ENCODE measurements around the gene CDKL5.
A peak's percentile ranks its signal among the peaks of the same experiment; 100 is the strongest.

The CDKL5 gene

DNA sequence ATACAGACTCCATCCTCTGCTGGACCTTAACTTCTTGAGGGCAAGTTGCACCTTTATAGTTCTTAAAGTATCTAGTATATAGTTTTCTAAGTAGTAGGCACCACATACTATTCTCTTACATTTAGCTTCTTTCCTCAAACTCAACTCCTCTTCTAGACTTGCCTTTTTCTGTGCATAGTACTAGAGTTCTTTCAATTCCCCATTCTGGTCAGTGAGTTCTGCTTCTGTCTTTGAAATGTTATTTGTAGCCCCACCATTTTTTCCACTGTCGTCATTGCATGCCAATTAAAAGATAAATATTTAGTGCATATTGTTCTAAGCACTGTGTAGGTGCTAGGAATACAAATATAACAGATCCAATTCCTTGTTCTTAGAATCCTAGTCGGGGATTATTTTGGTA, 31.6 kb downstream of the CDKL5 start:
- no peak for DNase-seq (ENCODE audit: low read depth)

DNA sequence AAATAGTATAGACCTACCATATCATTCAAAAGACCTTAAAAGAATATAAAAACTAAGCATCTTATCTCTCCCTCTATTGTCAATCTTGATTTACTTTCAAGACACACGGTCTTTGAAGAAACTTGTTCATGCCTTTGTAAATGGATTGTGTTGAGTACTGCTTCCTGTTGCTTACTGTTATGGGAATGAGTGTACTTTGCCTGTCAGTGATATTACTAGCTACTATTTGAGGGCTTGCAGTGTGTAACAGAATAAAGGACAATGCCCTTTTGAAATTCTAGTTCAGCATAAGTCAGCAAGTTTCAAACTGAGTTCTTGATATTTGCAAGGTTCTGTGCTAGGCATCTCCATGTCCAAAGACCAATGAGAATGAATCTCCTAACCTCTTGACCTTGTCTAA, 36.0 kb downstream of the CDKL5 start:
- DNase-seq (ENCODE audit: low read depth): no peak

DNA sequence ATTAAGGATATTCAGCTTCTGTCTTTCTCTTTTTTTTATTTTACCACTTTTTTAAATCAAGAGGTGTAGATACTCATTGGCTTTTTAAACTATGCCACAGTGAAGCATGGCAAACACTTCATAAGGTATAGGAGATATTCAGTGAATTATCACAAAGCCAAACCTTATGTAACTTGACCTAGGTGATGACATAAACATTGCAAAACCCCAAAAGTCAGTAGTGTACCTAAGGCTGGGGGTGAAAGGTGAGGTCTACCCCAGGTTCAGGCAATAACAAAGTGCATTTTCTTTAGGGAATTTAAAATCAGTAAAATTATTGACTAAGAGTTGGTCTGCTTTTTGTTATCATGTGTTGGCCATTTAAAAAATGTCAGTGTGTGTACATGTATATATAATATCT, 39.1 kb downstream of the CDKL5 start:
- DNase-seq (ENCODE audit: low read depth): no peak

DNA sequence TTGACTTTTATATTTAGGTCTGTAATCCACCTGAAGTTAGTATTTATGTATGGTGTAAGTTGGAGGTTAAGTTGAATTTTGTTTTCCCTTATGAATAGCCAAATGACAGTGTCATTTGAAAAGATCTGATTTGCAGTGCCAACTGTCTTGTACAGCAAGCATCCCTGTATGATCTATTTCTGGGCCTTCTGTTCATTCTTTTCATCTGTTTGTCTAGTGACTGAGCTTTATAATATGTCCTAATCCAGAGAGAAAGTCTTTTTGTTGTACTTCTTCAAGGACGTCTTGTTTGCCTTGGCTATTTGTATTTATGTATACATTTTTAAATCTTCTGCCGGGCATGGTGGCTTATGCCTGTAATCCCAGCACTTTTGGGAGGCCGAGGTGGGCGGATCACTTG, 39.6 kb downstream of the CDKL5 start:
- no peak for DNase-seq (ENCODE audit: low read depth)

DNA sequence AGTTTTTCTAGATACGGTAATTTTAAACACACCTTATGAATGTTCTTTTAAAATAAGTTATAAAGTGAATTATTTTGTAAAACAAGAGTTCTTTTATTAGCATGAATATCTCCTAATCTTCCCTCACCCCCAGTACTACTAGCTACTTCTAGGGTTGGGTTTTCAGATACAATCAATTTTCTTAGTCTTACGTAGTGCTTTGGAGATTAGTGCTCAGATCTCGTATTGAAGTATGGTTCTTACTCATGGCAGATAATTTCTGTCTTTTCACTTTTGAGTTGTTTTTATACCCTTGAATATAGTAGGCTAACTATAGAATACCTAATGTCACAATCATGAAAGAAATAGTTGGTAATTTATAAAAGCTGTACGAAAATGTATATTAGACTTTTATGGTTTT, 43.2 kb downstream of the CDKL5 start:
- DNase-seq (ENCODE audit: low read depth): no peak

DNA sequence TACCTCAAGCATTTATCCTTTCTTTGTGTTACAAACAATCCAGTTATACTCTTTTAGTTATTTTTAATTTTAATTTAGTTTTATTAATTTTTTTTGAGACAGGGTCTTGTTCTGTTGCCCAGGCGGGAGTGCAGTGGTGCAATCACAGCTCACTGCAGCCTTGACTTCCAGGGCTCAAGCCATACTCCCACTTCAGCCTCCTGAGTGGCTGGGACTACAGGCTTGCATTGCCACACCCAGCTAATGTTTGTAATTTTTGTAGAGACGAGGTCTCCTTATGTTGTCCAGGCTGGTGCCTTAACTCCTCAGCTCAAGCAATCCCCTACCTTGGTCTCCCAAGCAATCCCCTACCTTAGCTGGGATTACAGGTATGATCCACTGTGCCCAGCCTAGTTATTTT, 45.9 kb downstream of the CDKL5 start:
- no peak for DNase-seq (ENCODE audit: low read depth)

DNA sequence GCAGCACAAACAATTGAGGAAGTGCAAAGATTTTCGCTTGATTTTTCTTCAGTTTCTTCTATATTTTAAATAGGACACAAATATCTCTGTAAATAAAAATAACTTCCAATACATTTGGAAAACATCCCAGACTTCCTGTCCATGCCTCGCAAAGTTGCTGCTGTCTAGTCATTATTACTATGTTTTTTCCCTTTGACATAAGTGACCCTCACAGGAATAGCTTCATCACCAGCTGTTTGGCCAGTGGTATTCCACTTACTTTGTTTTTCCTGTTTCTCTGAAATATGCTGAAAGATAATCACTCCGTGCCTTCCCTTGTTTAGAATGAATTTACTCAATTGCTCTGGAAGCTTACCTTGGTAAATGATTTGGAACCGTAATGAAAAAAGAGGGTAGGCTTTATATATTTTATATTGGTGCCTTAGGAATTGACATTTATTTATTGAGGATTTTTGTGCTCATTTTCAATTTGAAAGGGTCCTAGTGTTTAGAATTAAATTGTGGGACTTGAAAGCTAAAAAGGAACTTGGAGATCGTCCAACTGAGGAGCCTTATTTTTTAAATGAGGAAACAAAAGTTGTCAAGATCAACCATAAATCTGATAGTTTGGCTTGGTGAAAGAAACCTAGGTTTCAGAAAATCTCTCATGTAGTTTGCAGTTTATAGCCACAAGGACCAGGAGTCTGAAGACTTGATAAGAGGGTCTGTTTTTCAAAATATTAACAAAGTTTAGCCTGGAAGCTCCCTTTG, 65.6 kb downstream of the CDKL5 start:
- no peak for DNase-seq (ENCODE audit: low read depth)

DNA sequence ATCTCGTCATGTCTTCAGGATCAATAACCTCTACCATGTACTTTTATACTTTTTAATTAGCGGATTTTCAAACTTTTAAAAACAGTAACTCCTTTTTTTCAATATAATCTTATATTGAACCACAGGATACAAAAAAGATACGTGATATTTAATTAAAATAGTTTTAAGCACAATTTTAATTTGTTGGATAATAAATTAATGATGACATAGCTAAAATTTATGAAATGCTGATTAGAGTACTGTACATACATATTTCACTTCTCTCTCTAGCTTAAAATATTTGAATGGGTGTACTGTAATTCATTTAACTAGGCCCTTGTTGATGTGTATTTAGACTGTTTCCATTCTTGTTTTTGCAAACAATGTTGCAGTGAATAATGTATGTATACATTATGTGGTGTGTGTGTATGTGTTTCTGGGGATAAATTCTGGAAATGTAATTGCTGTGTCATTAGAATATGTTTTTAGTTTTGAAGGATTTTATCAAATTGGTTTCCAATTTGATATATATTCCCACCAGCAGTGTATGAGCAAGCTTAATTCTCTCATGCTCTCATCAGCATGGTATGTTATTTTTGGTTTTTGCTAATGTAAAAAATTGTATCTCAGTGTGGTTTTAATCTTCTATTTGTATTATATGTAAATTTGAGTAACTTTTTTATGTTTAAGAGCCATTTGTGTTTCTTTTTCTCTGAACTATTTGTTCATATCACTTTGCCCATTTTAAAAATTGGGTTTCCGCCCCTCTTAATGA, 66.4 kb downstream of the CDKL5 start:
- DNase-seq (ENCODE audit: low read depth): no peak

DNA sequence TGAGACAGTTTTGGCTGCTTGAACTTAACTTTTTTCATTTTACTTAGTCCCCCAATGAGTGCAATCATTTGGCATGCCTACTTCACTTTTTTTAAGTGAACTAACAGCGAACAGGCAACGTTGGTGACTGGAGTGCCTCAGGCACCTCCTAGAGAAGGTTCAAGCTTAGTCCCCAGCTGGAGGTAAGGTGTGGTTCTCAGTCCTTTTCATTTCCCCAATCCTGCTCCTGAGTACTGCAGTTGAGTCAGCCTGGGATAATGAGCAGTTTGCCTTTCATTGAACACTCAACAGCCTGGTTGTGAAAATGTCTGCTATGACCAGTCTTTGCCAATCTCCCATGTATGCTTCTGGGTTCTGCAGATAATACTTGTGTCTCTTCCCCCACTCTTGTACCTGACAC, 109.5 kb downstream of the CDKL5 start:
- DNase-seq (ENCODE audit: low read depth): no peak

DNA sequence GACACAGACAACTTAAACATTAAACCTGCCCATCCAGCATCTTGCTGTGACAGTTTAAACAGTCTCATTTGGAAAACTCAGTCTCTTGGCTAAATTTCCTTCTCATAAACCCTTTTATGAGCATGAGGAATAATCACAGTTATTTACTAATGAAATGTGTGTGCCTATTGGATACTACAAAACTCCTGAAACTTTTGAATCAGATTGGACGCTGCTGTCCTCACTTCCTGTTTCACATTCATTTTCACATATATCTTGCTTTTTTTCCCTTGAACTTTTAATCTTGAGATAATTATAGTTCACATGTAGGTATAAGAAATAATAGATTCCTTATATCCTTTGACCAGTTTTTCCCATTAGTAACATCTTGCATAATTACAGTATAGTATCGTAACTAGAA, 111.7 kb downstream of the CDKL5 start:
- no peak for DNase-seq (ENCODE audit: low read depth)

DNA sequence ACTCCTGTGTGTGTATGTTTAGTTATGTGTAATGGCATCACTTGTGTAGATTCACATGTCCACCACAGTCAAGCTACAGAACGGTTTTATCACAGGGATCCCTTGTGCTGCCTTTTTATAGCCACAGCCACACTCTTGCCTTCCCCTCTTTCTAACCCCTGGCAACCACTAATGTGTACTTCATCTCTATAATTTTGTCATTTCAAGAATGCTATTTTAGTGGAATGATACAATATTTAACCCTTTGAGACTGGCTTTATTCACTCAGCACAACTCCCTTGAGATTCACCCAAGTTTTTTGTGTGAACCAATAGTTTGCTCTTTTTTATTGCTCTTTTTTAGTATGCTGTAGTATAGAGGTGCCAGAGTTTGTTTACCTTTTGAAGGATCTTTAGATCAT, 112.1 kb downstream of the CDKL5 start:
- DNase-seq (ENCODE audit: low read depth): no peak

DNA sequence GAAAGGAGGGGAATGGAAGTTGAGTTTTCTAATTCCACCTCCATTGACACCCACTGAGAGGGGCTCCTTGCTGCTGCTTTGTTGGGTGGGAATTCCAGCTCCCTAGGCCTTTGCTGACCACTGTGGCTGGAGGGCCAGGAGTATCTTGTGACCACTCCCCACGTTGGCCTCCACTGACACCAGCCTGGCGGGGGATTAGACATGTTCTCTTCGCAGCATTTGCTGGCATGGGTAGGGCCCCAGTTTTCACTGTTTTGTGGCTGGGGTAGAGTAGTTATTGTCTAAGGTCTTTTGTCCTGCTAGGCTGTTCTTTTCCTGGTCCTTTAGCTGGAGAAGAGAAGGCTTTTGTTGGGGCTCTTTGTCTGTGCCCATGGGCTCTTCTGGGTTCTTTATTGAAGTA, 116.7 kb downstream of the CDKL5 start:
- DNase-seq (ENCODE audit: low read depth): no peak

DNA sequence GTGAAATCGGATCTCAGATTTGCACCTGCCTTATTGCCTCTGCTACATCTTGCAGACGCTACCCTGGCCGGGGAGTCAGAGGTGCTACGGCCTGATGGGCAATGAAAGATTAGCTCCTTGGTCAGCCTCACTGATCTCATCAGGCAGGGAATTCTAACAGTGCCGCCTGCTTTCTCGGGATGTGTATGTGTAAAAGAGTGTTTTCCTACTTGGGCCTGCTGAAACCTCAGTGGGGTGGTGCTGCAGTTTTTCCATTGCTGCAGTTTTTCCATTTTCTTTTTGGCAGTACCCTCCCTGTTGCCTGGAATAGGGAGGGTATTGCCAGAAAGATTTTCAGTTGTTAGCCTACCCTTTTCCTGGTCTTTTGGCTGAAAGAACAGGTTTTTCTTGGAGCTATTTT, 117.5 kb downstream of the CDKL5 start:
- DNase-seq (ENCODE audit: low read depth): no peak

DNA sequence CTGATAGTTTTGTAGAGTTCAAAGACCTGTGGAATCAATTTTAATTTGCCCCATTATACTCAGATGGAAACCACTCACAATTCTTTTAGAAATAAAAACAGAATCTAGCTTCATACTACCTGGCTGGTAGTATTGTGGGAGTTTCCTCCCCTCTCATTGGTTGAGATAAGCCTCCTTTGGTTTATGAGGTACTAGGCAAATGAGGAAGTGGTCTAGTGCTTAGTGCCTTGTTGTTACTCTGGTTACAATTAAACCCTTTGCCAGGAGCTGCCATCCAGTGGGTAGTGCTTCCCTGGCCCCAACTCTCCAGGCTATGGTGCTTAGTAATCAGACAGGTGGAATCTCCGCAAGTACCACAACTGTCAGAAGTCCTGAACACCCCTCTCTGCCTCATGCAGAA, 118.3 kb downstream of the CDKL5 start:
- no peak for DNase-seq (ENCODE audit: low read depth)

DNA sequence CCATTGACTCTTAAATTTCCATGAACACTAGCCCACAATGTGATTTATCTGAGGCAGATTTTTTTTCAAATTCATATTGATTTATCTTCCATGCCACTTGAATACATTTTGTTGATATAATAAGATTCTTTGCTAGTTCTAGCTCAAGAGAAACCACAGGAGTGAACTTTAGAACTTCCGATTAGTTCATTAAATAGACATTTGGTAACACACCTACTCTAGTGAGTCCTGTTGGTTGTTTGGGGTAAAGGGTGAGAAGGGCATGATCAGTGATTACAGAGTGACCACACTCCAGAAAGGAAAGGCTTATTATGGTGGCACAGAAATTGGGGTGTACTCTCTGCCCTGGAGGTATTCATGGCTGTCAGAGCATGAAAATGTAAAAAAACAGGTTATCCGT, 120.4 kb downstream of the CDKL5 start:
- no peak for DNase-seq (ENCODE audit: low read depth)

DNA sequence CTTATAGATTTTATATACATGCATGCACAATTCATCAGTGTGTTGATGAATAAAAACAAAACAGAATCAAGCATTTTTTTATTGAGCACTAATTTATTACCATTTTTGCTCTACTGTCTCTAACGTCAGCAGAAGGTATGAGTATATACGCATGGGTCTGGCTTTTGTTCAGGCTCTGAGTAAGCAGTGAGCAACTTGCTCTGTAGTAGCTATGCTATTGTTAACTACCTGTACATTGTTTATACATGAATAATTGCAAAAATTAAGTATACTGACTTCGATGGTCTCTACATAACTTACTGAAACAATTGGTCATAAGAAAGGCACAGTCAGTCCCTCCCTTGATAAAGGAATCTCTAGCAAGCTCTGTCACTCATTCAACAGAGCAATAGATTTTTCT, 123.6 kb downstream of the CDKL5 start:
- DNase-seq (ENCODE audit: low read depth): no peak

DNA sequence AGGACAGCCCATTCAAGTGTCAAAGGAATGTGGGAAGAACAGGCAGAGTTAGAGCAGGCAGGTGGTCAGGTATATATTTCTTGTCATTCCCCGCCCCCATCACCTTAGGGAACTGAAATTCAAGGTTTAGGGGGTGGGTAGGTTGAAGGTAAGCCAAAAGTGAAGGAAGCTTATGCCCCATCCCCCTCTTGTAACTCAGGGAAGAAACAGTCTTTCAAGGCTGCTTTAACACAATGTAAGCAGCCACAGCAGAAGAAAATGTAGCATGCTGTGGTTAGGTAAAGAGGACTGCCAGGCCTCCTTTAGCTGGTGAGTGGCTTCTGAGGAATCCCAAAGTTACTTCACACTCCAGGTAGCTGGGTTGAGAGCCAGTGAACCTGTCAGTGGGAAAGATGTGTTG, 124.2 kb downstream of the CDKL5 start:
- DNase-seq (ENCODE audit: low read depth): no peak

DNA sequence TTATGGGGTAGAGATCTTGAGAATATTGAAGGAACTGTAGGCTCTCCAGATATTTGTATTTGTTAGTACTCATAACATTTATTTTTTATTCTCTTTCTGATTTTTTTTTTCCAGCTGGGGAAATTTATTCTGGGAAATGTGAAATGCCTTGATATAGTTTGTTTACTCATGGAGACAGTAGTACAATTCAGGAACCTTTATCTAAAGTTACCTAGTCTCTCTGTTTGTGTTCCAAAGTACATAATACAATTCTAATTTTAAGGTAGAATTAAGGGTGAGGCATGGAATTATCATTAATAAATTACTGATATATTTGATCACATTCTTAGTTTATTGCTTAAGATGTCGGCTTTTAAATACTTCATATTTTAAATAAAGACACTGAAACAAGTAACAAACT, 132.5 kb downstream of the CDKL5 start:
- no peak for DNase-seq (ENCODE audit: low read depth)

DNA sequence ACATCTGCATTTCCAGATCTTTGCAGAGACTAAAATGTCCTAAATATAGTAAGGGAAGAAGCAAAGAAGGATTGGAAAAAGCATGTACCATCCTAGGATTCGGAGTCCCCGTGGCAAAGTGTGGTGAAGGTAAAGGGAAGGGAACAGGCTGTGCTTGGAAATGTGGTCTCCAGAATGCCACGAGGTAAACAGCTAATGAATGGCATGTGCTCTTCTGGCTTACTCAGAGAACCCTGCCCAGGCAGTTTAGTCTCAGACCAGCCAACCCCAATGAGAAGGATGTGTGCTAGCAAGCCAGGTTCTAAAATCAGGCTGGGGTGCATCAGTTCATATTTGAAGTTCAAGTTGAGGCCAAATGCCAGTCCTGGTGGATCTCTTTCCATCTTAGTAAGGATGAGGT, 133.4 kb downstream of the CDKL5 start:
- DNase-seq (ENCODE audit: low read depth): no peak

DNA sequence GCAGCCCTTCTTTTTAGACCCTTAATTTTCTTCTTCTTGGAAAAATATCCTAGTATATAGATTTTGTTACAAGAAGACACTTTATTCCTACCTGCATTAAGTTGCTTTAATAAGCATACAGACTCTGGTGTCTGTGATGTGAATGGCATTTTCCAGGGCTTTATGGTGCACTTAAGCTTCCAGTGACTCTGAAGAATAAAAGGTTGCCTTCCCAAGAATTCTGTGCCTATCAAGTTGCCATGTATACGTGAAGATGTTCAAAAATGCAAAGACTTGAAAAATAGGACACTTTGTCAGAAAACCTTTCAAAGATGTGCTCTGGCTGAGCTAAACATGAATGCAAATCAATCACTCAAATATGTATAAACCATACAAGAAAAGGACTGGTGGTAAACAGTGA, 135.6 kb downstream of the CDKL5 start:
- no peak for DNase-seq (ENCODE audit: low read depth)

DNA sequence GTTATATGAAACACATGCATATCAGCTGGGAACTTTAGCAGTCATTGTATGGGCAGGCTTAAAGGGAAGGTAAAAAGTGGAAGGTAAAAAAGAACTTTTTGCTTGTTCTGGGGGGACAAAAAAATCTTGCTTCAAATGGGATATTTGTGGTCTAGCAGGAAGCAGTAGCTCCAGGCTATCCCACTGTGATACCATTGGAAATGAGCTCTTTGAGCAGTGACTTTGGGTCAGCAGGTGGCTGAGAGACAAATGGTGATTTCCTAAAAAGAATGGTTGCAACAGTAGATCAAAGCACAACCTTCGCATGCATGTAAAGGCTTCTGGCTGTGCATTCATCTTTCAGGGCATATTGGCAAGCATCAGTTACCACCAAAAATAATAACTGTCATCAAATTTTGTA, 140.3 kb downstream of the CDKL5 start:
- no peak for DNase-seq (ENCODE audit: low read depth)

DNA sequence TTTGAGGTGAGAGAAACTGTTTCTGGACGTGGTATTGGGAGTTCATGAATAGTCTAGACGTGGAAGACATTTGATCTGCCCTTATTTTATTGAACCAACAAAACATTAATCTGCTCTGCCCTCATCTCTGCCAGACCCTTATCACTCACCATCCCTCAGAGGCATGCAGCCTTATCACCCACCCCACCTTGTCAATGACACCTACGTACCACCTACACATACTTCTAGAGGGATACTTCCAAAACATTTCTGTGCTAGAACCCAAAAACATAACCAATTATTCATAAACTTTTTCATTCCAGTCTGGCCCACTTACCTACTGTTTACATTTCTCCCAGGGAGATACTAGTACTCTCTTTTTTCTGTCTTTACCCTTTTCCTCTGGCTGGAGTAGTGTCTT, 141.3 kb downstream of the CDKL5 start:
- no peak for DNase-seq (ENCODE audit: low read depth)

DNA sequence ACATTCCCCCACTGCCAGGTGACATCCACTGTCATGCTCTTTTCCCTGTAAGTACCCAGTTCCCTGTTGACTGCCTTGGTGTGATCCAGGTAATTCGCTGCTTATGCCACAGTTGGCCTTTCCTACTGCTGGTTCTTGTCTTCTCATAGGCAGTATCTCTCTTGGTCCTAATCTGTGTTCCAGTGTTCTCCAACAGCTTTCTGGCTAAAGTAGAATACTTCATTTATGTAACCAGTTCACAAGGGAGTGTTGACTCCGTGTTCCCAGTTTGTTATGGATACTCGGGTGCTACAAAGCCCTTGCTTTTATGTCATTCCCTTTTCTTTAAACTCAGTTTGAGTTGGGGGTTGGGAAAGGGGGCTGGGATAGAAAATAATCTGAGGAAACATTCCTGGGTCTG, 148.1 kb downstream of the CDKL5 start:
- DNase-seq (ENCODE audit: low read depth): no peak

DNA sequence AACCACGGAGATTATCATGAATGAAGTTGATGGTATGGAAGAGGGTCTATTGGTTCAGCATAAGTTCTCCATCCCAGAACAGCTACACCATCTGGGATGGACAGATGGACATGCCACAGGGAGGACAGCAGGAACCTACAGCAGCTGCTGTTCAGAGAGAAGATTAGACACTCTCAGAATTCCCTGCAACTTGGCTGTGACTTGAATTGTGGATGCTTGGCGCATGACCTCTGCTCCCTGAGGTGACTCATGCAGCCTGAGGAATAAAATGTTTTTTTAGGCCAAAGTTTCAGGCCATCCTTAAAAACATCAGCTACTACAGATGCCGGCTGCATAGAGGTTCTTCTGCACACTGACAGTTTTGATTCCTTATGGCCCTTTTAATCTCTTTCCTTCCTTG, 149.2 kb downstream of the CDKL5 start:
- DNase-seq (ENCODE audit: low read depth): peak; percentile 45

Measured in amniotic epithelial cell (primary cell).